Endodermal cell (in vitro differentiated cells): ENCODE results near the gene GINM1. TPM values are rescaled to one million over a fixed set of nuclear protein-coding genes. Genes with fewer than 3 reads are reported as not detected.

Source experiments
- DNase-seq: peaks from one replicate; pipeline ENCODE4 v3.0.0-alpha.2; 2017
- H3K27ac ChIP-seq: 2 replicates; pipeline ENCODE4 v1.5.1; 2013; ENCODE audit warnings: mild to moderate bottlenecking, low read depth, low read length, moderate library complexity
- H3K27me3 ChIP-seq: 2 replicates; pipeline ENCODE4 v1.6.1; 2013; ENCODE audit warnings: mild to moderate bottlenecking, low read length, moderate library complexity; ENCODE audit not compliant: insufficient read depth, control insufficient read depth, poor library complexity, severe bottlenecking
- H3K36me3 ChIP-seq: 2 replicates; pipeline ENCODE4 v1.7.0; 2013; ENCODE audit warnings: mild to moderate bottlenecking, low read length, moderate library complexity; ENCODE audit not compliant: control insufficient read depth, insufficient read depth
- H3K4me1 ChIP-seq: one replicate; pipeline ENCODE4 v1.7.0; 2013; ENCODE audit warnings: low read length; ENCODE audit not compliant: control insufficient read depth, insufficient read depth
- H3K4me3 ChIP-seq: 2 replicates; pipeline ENCODE4 v1.5.1; 2013; ENCODE audit warnings: mild to moderate bottlenecking, low read length, moderate library complexity
- H3K9ac ChIP-seq: 2 replicates; pipeline ENCODE4 v1.6.1; 2013; ENCODE audit warnings: mild to moderate bottlenecking, low read length, moderate library complexity; ENCODE audit not compliant: poor library complexity, severe bottlenecking; ENCODE audit errors: extremely low read depth
- H3K9me3 ChIP-seq: 2 replicates; pipeline ENCODE4 v1.6.1; 2013; ENCODE audit warnings: mild to moderate bottlenecking, low read length, moderate library complexity; ENCODE audit not compliant: control insufficient read depth
- H3K27ac Mint-ChIP-seq: 2 replicates; pipeline ENCODE4 v1.8.0; 2020; ENCODE audit warnings: mixed read lengths
- H3K27me3 Mint-ChIP-seq: 2 replicates; pipeline ENCODE4 v1.8.0; 2021; ENCODE audit warnings: mild to moderate bottlenecking, mixed read lengths; ENCODE audit not compliant: insufficient read depth
- H3K36me3 Mint-ChIP-seq: 2 replicates; pipeline ENCODE4 v1.8.0; 2020; ENCODE audit warnings: low read depth, mixed read lengths
- H3K4me1 Mint-ChIP-seq: 2 replicates; pipeline ENCODE4 v1.8.0; 2020; ENCODE audit warnings: mixed read lengths
- H3K4me3 Mint-ChIP-seq: 2 replicates; pipeline ENCODE4 v1.8.0; 2020; ENCODE audit warnings: mild to moderate bottlenecking, moderate library complexity, mixed read lengths
- H3K9me3 Mint-ChIP-seq: 2 replicates; pipeline ENCODE4 v1.8.0; 2020; ENCODE audit warnings: mild to moderate bottlenecking, mixed read lengths
- WGBS, 2 experiments: methylation state at CpG; one replicate each; pipeline versions ENCODE4 v1.1.5 to v1.1.7; 2013; ENCODE audit warnings: missing lambda C conversion rate in 2 of 2, mixed read lengths in 1 of 2; ENCODE audit not compliant: insufficient coverage in 1 of 2, insufficient read length in 1 of 2; 5-methylcytosine and 5-hydroxymethylcytosine counted together
- total RNA-seq, 2 donors: library from RNA; stranded (reverse); fragmentation: NEBNext Ultra II Directional in 1 of 2; extraction: Animal tissue kit (Norgen Biotek cat#: 25700) in 1 of 2; gene quantifications; 2 replicates in 1 of 2; 3 replicates in 1 of 2; pipeline ENCODE4 v1.2.1, GENCODE V29; 2021
- TF ChIP-seq, protein P1 (sequence below): fragments of 200-600 bp; sonication (generic); conservative IDR thresholded peaks from 2 replicates; pipeline ENCODE4 v1.5.0; 2021; ENCODE audit warnings: antibody characterized with exemption, mild to moderate bottlenecking

GINM1 gene
- total RNA-seq, 2 donors from 2014 or later, result 23.0 to 30.5 TPM

DNA sequence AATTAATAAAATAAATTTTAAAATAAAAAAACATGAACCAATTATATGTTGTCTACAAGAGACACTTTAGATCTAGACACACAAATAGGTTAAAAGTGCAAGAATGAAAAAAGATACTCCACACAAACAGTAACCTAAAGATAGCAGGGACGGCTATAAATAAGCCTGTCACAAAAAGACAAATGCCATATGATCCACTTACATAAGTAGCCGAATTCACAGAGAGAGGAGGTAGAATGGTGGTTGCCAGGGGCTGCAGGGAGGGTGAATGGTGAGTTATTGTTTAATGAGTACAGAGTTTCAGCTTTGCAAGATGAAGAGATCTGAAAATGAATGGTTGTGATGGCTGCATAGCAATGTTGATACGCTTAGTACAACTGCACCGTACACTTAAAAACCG lies 49.6 kb downstream of the GINM1 start:
- H3K4me3 ChIP-seq, result no peak overlapping the region
- H3K36me3 Mint-ChIP-seq, result peaks cover 59% of the 10 kb centered on the region
- peaks cover 8% of the 10 kb centered on the region for H3K9me3 Mint-ChIP-seq
- H3K4me1 Mint-ChIP-seq, result no peaks in the 10 kb centered on the region
- peaks cover 34% of the 10 kb centered on the region for H3K36me3 ChIP-seq
- H3K9ac ChIP-seq, result no peak overlapping the region
- H3K9me3 ChIP-seq, result peaks cover 14% of the 10 kb centered on the region
- no peaks in the 10 kb centered on the region for H3K4me1 ChIP-seq
- H3K27ac Mint-ChIP-seq, result no peak overlapping the region
- no peaks in the 10 kb centered on the region for H3K27me3 Mint-ChIP-seq
- H3K27me3 ChIP-seq, result no peaks in the 10 kb centered on the region
- no peak overlapping the region for H3K27ac ChIP-seq
- H3K4me3 Mint-ChIP-seq, result no peak overlapping the region
- TF ChIP-seq, protein P1, sequence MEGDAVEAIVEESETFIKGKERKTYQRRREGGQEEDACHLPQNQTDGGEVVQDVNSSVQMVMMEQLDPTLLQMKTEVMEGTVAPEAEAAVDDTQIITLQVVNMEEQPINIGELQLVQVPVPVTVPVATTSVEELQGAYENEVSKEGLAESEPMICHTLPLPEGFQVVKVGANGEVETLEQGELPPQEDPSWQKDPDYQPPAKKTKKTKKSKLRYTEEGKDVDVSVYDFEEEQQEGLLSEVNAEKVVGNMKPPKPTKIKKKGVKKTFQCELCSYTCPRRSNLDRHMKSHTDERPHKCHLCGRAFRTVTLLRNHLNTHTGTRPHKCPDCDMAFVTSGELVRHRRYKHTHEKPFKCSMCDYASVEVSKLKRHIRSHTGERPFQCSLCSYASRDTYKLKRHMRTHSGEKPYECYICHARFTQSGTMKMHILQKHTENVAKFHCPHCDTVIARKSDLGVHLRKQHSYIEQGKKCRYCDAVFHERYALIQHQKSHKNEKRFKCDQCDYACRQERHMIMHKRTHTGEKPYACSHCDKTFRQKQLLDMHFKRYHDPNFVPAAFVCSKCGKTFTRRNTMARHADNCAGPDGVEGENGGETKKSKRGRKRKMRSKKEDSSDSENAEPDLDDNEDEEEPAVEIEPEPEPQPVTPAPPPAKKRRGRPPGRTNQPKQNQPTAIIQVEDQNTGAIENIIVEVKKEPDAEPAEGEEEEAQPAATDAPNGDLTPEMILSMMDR, result no peak
- 95% methylated on average over 4 of the region's 5 CpGs; no CpG with 5 or more reads in 1 of the 2 experiments for WGBS, 2 experiments
- no peak for DNase-seq

DNA sequence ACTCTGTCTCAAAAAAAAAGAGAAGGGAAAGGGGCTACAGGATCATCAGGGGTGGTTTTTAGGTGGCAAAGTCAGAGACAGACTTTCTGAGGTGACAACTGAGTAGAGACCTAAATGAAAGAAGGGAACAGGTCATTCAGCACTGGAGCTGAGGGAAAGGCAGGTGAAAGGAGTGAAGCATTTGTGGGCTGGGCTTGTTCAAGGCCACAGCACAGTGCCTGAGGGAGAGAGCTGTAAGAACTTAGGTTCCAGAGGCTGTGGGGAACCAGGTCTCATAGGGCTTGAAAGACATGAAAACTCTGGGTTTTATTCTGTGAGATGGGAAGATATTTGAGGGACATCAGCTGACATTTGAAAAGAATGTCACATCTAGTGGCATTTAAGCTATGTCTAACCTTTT lies 61.5 kb downstream of the GINM1 start:
- no peaks in the 10 kb centered on the region for H3K27me3 ChIP-seq
- Mint-ChIP-seq H3K27ac (peak overlapping the region; percentile 42), H3K4me1 (no peaks in the 10 kb centered on the region), H3K36me3 (peaks cover 45% of the 10 kb centered on the region), H3K27me3 (no peaks in the 10 kb centered on the region), H3K9me3 (no peaks in the 10 kb centered on the region), H3K4me3 (no peak overlapping the region)
- TF ChIP-seq, protein P1, result no peak
- H3K4me3 ChIP-seq, result no peak overlapping the region
- no peak for DNase-seq
- H3K9ac ChIP-seq, result no peak overlapping the region
- H3K27ac ChIP-seq, result no peak overlapping the region
- no peaks in the 10 kb centered on the region for H3K4me1 ChIP-seq
- no peaks in the 10 kb centered on the region for H3K9me3 ChIP-seq
- H3K36me3 ChIP-seq, result peaks cover 37% of the 10 kb centered on the region

DNA sequence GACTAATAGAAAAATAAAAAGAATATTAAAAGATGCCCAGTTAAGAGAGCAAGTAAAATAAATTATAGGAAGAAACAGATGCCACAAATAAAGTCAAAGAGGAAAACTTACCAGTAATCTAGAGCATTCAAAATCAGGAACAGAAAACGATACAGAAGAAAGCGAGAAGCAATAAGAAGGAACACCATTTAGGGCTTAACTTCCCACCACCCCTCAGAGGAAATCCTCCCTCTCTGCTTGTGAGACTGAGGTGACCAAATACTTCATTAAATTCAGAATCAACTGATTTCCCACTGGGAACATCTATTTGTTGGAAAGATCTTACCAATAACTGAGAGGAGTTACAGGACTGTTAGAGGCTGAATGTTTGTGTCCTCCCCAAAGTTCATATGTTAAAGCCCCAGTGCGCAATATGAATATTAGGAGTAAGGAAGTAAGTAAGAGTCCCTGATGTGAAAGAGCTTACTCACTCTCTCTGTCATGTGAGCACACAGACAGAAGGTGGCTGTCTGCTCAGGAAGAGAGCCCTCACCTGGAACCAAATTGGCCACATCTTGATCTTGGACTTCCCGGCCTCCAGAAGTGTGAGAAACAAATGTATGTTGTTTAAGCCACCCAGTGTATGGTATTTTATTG lies 62.8 kb downstream of the GINM1 start:
- Histone ChIP-seq H3K27ac (no peak overlapping the region), H3K27me3 (no peaks in the 10 kb centered on the region), H3K4me1 (no peaks in the 10 kb centered on the region), H3K4me3 (no peak overlapping the region), H3K9ac (no peak overlapping the region), H3K9me3 (no peaks in the 10 kb centered on the region), H3K36me3 (peaks cover 27% of the 10 kb centered on the region)
- Mint-ChIP-seq H3K36me3 (peaks cover 36% of the 10 kb centered on the region), H3K4me3 (no peak overlapping the region), H3K27ac (peak overlapping the region; percentile 5), H3K4me1 (no peaks in the 10 kb centered on the region), H3K27me3 (no peaks in the 10 kb centered on the region), H3K9me3 (no peaks in the 10 kb centered on the region)
- DNase-seq, result no peak
- TF ChIP-seq, protein P1, result no peak
- 89 to 100% methylated on average over 1 to 4 of the region's 4 CpGs for WGBS, 2 experiments
